Measurements from ENCODE around the gene ERF. TPM values are rescaled to one million over a fixed set of nuclear protein-coding genes. Genes with fewer than 3 reads are reported as not detected.
A peak's percentile ranks its signal among the peaks of the same experiment; 100 is the strongest.
"Not testable (repeated sequence)": the region's sequence is repeated elsewhere in the genome, so short reads cannot be mapped to it uniquely, and the experiment has no call there.

Gene ERF
- total RNA-seq, 1 donor from 2014 or later, result 53.9 TPM

- Histone ChIP-seq H3K27ac (no peak overlapping the region), H3K36me3 (no peaks in the 10 kb centered on the region), H3K4me1 (no peaks in the 10 kb centered on the region), H3K9me3 (no peaks in the 10 kb centered on the region), H3K27me3 (no peaks in the 10 kb centered on the region), H3K4me3 (no peak overlapping the region)
- DNase-seq, result no peak
- TF ChIP-seq CTCF (IDR thresholded peaks at IDR 0.05), result no peak
- ATAC-seq, result no peak
- intact Hi-C loops (cut with DNase I), result no loop called here
Measured at GRCh38 chr19:42261763-42262162, 6.8 kb upstream of the ERF start.

- H3K36me3 ChIP-seq; H3K27ac ChIP-seq; H3K9me3 ChIP-seq; H3K27me3 ChIP-seq; DNase-seq; intact Hi-C loops (cut with DNase I); ATAC-seq; H3K4me3 ChIP-seq: not testable (repeated sequence)
- H3K4me1 ChIP-seq, result peaks cover 14% of the 10 kb centered on the region
Measured at GRCh38 chr19:42257842-42258241, 2.9 kb upstream of the ERF start.

- intact Hi-C loops (cut with DNase I), result no loop called here
- peak overlapping the region; percentile 97 for H3K27ac ChIP-seq
- no peak for TF ChIP-seq CTCF (IDR thresholded peaks at IDR 0.05)
- no peaks in the 10 kb centered on the region for H3K36me3 ChIP-seq
- H3K4me3 ChIP-seq, result peak overlapping the region; percentile 98
- peak; percentile 73 for DNase-seq
- H3K27me3 ChIP-seq, result no peaks in the 10 kb centered on the region
- no peaks in the 10 kb centered on the region for H3K9me3 ChIP-seq
- no peak for ATAC-seq
- peaks cover 30% of the 10 kb centered on the region for H3K4me1 ChIP-seq
Measured at GRCh38 chr19:42255766-42256745, 1.1 kb upstream of the ERF start.

- H3K4me1 ChIP-seq, result peaks cover 43% of the 10 kb centered on the region
- DNase-seq, result peak; percentile 85
- TF ChIP-seq CTCF (IDR thresholded peaks at IDR 0.05), result peak; percentile 17
Measured at GRCh38 chr19:42254089-42254849, 659 bp downstream of the ERF start.

GRCh38 chr19:42253245-42254088 is 1.5 kb downstream of the ERF start:
- Histone ChIP-seq H3K9me3 (no peaks in the 10 kb centered on the region), H3K27ac (peak overlapping the region; percentile 97), H3K27me3 (no peaks in the 10 kb centered on the region), H3K36me3 (peaks cover 12% of the 10 kb centered on the region), H3K4me3 (peak overlapping the region; percentile 98), H3K4me1 (peaks cover 43% of the 10 kb centered on the region)
- ATAC-seq (peak; percentile 23), DNase-seq (peak; percentile 86)
- no peak for TF ChIP-seq CTCF (IDR thresholded peaks at IDR 0.05)
- intact Hi-C loops (cut with DNase I), result no loop called here

More at GRCh38 chr19:42254089-42254849, 659 bp downstream of the ERF start:
- intact Hi-C loops (cut with DNase I), result no loop called here
- Histone ChIP-seq H3K27me3 (no peaks in the 10 kb centered on the region), H3K9me3 (no peaks in the 10 kb centered on the region), H3K36me3 (peaks cover 9% of the 10 kb centered on the region), H3K27ac (peak overlapping the region; percentile 97), H3K4me3 (peak overlapping the region; percentile 98)
- ATAC-seq, result peak; percentile 43

Data from upper lobe of right lung (tissue), 1 donor.